OCI-LY3 (cell line): ENCODE data around the gene IFI30.
A peak's percentile ranks its signal among the peaks of the same experiment; 100 is the strongest.

Source experiments
- EZH2phosphoT487 ChIP-seq: fragments of 200-600 bp; shearing (Covaris generic); IDR thresholded peaks from 2 replicates; pipeline ENCODE4 v1.6.1; 2018; ENCODE audit warnings: antibody characterized with exemption, mixed run types, low read depth
- TF ChIP-seq, protein P1 (sequence below): fragments of 200-600, 300-600 bp; sonication (generic); IDR thresholded peaks from 2 replicates; pipeline ENCODE4 v1.5.1; 2014; ENCODE audit warnings: antibody characterized with exemption, low read length, low read depth

DNA sequence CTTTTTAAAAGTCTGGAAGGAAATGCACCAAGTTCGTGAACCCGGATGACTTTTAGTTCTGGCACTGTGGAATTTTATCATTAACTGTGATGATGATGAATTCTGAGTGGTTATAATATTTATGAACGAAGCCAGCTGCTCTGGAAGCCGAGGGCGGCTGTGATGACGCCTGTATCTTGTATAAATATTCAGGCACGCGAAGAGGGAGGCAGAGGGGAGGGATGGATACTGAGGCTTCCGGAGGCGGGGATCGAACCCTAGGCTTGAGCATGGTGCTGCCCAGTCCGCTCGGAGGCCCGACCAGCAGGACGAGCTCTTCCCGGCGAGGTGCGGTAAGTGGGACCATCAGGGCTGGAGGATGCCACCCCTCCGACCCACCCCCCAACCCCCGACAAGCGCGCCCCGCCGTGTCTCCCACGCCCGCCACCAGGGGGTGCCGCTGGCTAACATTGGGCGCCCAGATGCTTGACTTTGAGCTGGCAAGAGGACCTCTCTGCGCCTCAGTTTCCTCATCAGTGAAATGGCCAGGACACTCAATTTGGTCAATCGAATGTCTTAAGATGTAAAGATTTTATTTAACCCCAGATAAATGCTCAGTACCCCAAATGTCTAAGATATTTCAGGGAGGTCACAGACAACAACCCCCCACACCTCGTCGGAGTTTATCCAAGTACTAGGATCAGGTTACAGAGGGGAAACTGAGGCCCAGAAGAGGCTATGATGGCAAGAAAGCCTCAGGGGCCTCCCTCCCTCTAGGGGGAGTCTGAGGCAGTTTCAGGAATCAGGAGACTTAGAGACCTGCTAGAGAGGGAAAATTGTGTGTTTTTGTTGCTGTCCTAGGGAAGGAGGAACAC is 34.7 kb downstream of the IFI30 start:
- TF ChIP-seq, protein P1, sequence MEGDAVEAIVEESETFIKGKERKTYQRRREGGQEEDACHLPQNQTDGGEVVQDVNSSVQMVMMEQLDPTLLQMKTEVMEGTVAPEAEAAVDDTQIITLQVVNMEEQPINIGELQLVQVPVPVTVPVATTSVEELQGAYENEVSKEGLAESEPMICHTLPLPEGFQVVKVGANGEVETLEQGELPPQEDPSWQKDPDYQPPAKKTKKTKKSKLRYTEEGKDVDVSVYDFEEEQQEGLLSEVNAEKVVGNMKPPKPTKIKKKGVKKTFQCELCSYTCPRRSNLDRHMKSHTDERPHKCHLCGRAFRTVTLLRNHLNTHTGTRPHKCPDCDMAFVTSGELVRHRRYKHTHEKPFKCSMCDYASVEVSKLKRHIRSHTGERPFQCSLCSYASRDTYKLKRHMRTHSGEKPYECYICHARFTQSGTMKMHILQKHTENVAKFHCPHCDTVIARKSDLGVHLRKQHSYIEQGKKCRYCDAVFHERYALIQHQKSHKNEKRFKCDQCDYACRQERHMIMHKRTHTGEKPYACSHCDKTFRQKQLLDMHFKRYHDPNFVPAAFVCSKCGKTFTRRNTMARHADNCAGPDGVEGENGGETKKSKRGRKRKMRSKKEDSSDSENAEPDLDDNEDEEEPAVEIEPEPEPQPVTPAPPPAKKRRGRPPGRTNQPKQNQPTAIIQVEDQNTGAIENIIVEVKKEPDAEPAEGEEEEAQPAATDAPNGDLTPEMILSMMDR = peak; percentile 82
- TF ChIP-seq EZH2phosphoT487 = no peak
